ENCODE results near the gene PLD3.

DNA sequence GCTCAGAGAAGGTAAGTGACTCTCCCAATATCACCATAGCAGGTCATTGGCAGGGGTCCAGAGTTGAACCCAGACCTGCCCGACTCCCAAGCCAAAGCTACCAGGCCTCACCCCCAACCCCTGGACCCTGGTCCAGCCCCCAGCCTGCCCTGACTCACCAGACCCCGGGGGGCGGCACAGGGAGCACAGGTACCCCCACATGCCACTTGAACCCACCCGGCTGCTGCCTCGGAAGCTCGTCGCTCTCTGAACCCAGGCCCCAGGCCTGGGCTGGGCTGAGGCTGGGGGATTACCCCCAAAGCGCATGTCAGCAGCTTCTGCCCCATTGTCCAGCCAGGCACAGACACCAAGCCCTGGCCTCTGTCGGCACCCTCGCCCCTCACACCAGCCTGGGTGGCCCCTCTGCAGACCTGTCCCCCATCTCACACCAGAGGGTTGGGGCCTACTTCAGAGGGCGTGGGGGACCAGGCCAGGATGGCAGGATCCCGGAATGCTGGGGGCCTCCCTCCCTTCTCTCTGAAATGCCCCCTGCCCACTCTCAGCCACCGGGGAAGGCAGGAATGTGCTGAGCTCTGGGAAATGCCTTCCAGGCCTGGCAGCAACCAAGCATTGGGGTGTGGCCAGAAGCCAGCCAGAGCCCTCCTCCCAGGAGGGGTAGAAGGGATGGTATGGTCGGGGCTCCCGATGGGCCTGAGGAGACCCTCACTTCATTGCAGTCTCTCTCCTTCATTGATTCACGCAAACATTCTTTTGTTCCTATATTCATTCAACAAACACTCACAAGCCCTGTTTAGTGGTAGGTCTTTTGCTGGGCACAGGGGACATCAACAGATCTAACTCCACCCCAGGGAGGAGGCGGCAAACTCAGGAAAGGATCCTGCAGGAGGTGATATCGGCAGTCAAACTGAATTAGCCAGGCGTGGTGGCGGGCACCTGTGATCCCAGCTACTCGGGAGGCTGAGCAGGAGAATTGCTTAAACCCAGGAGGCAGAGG is 66.3 kb downstream of the PLD3 start:
- TF ChIP-seq, protein P1, sequence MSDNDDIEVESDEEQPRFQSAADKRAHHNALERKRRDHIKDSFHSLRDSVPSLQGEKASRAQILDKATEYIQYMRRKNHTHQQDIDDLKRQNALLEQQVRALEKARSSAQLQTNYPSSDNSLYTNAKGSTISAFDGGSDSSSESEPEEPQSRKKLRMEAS (IDR thresholded peaks at IDR 0.05; ENCODE audit: low read depth, low read length): no peak
- TF ChIP-seq, protein P2, sequence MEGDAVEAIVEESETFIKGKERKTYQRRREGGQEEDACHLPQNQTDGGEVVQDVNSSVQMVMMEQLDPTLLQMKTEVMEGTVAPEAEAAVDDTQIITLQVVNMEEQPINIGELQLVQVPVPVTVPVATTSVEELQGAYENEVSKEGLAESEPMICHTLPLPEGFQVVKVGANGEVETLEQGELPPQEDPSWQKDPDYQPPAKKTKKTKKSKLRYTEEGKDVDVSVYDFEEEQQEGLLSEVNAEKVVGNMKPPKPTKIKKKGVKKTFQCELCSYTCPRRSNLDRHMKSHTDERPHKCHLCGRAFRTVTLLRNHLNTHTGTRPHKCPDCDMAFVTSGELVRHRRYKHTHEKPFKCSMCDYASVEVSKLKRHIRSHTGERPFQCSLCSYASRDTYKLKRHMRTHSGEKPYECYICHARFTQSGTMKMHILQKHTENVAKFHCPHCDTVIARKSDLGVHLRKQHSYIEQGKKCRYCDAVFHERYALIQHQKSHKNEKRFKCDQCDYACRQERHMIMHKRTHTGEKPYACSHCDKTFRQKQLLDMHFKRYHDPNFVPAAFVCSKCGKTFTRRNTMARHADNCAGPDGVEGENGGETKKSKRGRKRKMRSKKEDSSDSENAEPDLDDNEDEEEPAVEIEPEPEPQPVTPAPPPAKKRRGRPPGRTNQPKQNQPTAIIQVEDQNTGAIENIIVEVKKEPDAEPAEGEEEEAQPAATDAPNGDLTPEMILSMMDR (IDR thresholded peaks at IDR 0.05; ENCODE audit: low read depth, low read length): no peak
- no peak for TF ChIP-seq POLR2A (IDR thresholded peaks at IDR 0.05; ENCODE audit: extremely low read depth, insufficient read length)
